Trophoblast cell (in vitro differentiated cells and primary cell): ENCODE measurements around the gene ZBTB49.
A peak's percentile ranks its signal among the peaks of the same experiment; 100 is the strongest.

Experiments
- DNase-seq, 2 donors: peaks; one replicate each; pipeline ENCODE4 v3.0.0-alpha.2; 2016
- H2AFZ ChIP-seq: 2 replicates; pipeline ENCODE4 v1.6.1; 2013; ENCODE audit warnings: low read length, moderate library complexity, mild to moderate bottlenecking; ENCODE audit not compliant: insufficient read depth, poor library complexity
- H2AK5ac ChIP-seq: 2 replicates; pipeline ENCODE4 v1.6.1; 2013; ENCODE audit warnings: mild to moderate bottlenecking, low read length
- H2BK120ac ChIP-seq: 2 replicates; pipeline ENCODE4 v1.6.1; 2013; ENCODE audit warnings: low read length, mild to moderate bottlenecking, moderate library complexity; ENCODE audit not compliant: insufficient read depth, poor library complexity
- H2BK12ac ChIP-seq: 2 replicates; pipeline ENCODE4 v1.6.1; 2013; ENCODE audit warnings: mild to moderate bottlenecking, low read length, moderate library complexity
- H2BK5ac ChIP-seq: 2 replicates; pipeline ENCODE4 v1.6.1; 2013; ENCODE audit warnings: low read length, low read depth, moderate library complexity, mild to moderate bottlenecking; ENCODE audit not compliant: poor library complexity
- H3K14ac ChIP-seq: 2 replicates; pipeline ENCODE4 v1.6.1; 2013; ENCODE audit warnings: mild to moderate bottlenecking, low read length
- H3K18ac ChIP-seq: 2 replicates; pipeline ENCODE4 v1.6.1; 2013; ENCODE audit warnings: mild to moderate bottlenecking, low read length
- H3K23ac ChIP-seq: 2 replicates; pipeline ENCODE4 v1.6.1; 2013; ENCODE audit warnings: low read length
- H3K27ac ChIP-seq: 2 replicates; pipeline ENCODE4 v1.5.1; 2013; ENCODE audit warnings: low read depth, mild to moderate bottlenecking, inconsistent platforms, low read length, moderate library complexity
- H3K27me3 ChIP-seq: 2 replicates; pipeline ENCODE4 v1.6.1; 2013; ENCODE audit warnings: inconsistent platforms, mild to moderate bottlenecking, low read length, moderate library complexity; ENCODE audit not compliant: insufficient read depth
- H3K36me3 ChIP-seq, 2 experiments: 1 replicate in 1 of 2; 2 replicates in 1 of 2; pipeline ENCODE4 v1.6.1; 2013; ENCODE audit warnings: low read length in 2 of 2, mild to moderate bottlenecking in 2 of 2, moderate library complexity in 1 of 2; ENCODE audit not compliant: insufficient read depth in 2 of 2, control insufficient read depth in 1 of 2
- H3K4ac ChIP-seq: 2 replicates; pipeline ENCODE4 v1.6.1; 2013; ENCODE audit warnings: low read depth, mild to moderate bottlenecking, low read length, moderate library complexity
- H3K4me1 ChIP-seq, 2 experiments: 1 replicate in 1 of 2; 2 replicates in 1 of 2; pipeline ENCODE4 v1.6.1; 2013; ENCODE audit warnings: low read length in 2 of 2, mild to moderate bottlenecking in 2 of 2, moderate library complexity in 1 of 2; ENCODE audit not compliant: insufficient read depth in 2 of 2, control insufficient read depth in 1 of 2
- H3K4me2 ChIP-seq: 2 replicates; pipeline ENCODE4 v1.6.1; 2013; ENCODE audit warnings: inconsistent platforms, mild to moderate bottlenecking, low read length, moderate library complexity
- H3K4me3 ChIP-seq: 2 replicates; pipeline ENCODE4 v1.5.1; 2013; ENCODE audit warnings: mild to moderate bottlenecking, low read depth, low read length, inconsistent platforms
- H3K79me1 ChIP-seq: one replicate; pipeline ENCODE4 v1.6.1; 2013; ENCODE audit warnings: low read length
- H3K79me2 ChIP-seq: 2 replicates; pipeline ENCODE4 v1.6.1; 2013; ENCODE audit warnings: low read length, mild to moderate bottlenecking; ENCODE audit not compliant: control insufficient read depth, insufficient read depth, poor library complexity
- H3K9ac ChIP-seq: 2 replicates; pipeline ENCODE4 v1.6.1; 2013; ENCODE audit warnings: mild to moderate bottlenecking, low read length
- H3K9me3 ChIP-seq: 2 replicates; pipeline ENCODE4 v1.6.1; 2013; ENCODE audit warnings: low read depth, mild to moderate bottlenecking, control low read depth, inconsistent platforms, low read length; ENCODE audit not compliant: insufficient read depth
- H4K12ac ChIP-seq: 2 replicates; pipeline ENCODE4 v1.6.1; 2013; ENCODE audit warnings: low read depth, mild to moderate bottlenecking, low read length, moderate library complexity
- H4K8ac ChIP-seq: 2 replicates; pipeline ENCODE4 v1.6.1; 2013; ENCODE audit warnings: low read depth, mild to moderate bottlenecking, low read length, moderate library complexity
- H4K91ac ChIP-seq: one replicate; pipeline ENCODE4 v1.6.1; 2013; ENCODE audit warnings: low read depth, mild to moderate bottlenecking, low read length, moderate library complexity
- WGBS: extraction: QIAGEN DNeasy Blood & Tissue Kit; methylation state at CpG from one replicate; pipeline ENCODE4 v1.1.7; 2013; ENCODE audit warnings: missing lambda C conversion rate; ENCODE audit not compliant: insufficient read length, insufficient coverage; ENCODE audit errors: extremely low coverage; 5-methylcytosine and 5-hydroxymethylcytosine counted together

The ZBTB49 gene

GRCh38 chr4:4327652-4328121, 37.6 kb downstream of the ZBTB49 start:
- H3K79me1 ChIP-seq = no peaks in the 10 kb centered on the region
- no peak overlapping the region for H4K8ac ChIP-seq
- H3K23ac ChIP-seq = no peak overlapping the region
- no peak overlapping the region for H2AK5ac ChIP-seq
- DNase-seq = peak; percentile 13 to 48
- H2BK120ac ChIP-seq = no peak overlapping the region
- H3K9ac ChIP-seq = no peak overlapping the region
- no peak overlapping the region for H3K27ac ChIP-seq
- H3K9me3 ChIP-seq = no peaks in the 10 kb centered on the region
- H3K27me3 ChIP-seq = no peaks in the 10 kb centered on the region
- peak overlapping the region; percentile 18 for H3K4me2 ChIP-seq
- no peak overlapping the region for H2BK12ac ChIP-seq
- no peak overlapping the region for H2AFZ ChIP-seq
- WGBS = no CpG with 5 or more reads among the region's 22 CpGs
- no peak overlapping the region for H3K18ac ChIP-seq
- no peak overlapping the region for H3K14ac ChIP-seq
- H3K79me2 ChIP-seq = no peaks in the 10 kb centered on the region
- H3K4me3 ChIP-seq = no peak overlapping the region
- peaks cover 0 to 1% of the 10 kb centered on the region in 2 experiments for H3K36me3 ChIP-seq
- no peak overlapping the region for H4K12ac ChIP-seq
- no peak overlapping the region for H4K91ac ChIP-seq
- no peaks in the 10 kb centered on the region for H3K4me1 ChIP-seq
- H3K4ac ChIP-seq = no peak overlapping the region
- H2BK5ac ChIP-seq = no peak overlapping the region

GRCh38 chr4:4328206-4328605, 38.2 kb downstream of the ZBTB49 start:
- no peak overlapping the region for H3K14ac ChIP-seq
- H4K91ac ChIP-seq = no peak overlapping the region
- H3K4me2 ChIP-seq = no peak overlapping the region
- no peaks in the 10 kb centered on the region for H3K9me3 ChIP-seq
- no peak overlapping the region for H3K4ac ChIP-seq
- H3K79me1 ChIP-seq = no peaks in the 10 kb centered on the region
- no peak overlapping the region for H2AFZ ChIP-seq
- H3K36me3 ChIP-seq = no peaks in the 10 kb centered on the region
- no peak overlapping the region for H4K12ac ChIP-seq
- no peaks in the 10 kb centered on the region for H3K4me1 ChIP-seq
- no peak overlapping the region for H3K18ac ChIP-seq
- H4K8ac ChIP-seq = no peak overlapping the region
- no peak overlapping the region for H2BK120ac ChIP-seq
- no peak overlapping the region for H2BK5ac ChIP-seq
- H3K4me3 ChIP-seq = no peak overlapping the region
- no peak overlapping the region for H3K9ac ChIP-seq
- H2AK5ac ChIP-seq = no peak overlapping the region
- H3K23ac ChIP-seq = no peak overlapping the region
- no peak overlapping the region for H3K27ac ChIP-seq
- H3K27me3 ChIP-seq = no peaks in the 10 kb centered on the region
- DNase-seq = no peak
- H3K79me2 ChIP-seq = no peaks in the 10 kb centered on the region
- no CpG with 5 or more reads among the region's 1 CpG for WGBS
- no peak overlapping the region for H2BK12ac ChIP-seq

GRCh38 chr4:4328840-4329239, 38.8 kb downstream of the ZBTB49 start:
- Histone ChIP-seq H3K36me3 (no peaks in the 10 kb centered on the region), H2BK12ac (no peak overlapping the region), H3K4me1 (no peaks in the 10 kb centered on the region), H3K9ac (no peak overlapping the region), H3K79me1 (no peaks in the 10 kb centered on the region), H3K79me2 (no peaks in the 10 kb centered on the region), H3K9me3 (no peaks in the 10 kb centered on the region), H2BK120ac (no peak overlapping the region), H2BK5ac (no peak overlapping the region), H4K91ac (no peak overlapping the region), H3K14ac (no peak overlapping the region), H3K23ac (no peak overlapping the region), H3K4me2 (no peak overlapping the region), H3K27ac (no peak overlapping the region), H3K4me3 (no peak overlapping the region), H3K4ac (no peak overlapping the region), H2AK5ac (no peak overlapping the region), H4K12ac (no peak overlapping the region), H3K18ac (no peak overlapping the region), H3K27me3 (no peaks in the 10 kb centered on the region), H2AFZ (no peak overlapping the region), H4K8ac (no peak overlapping the region)
- no CpG with 5 or more reads among the region's 4 CpGs for WGBS
- no peak for DNase-seq

- no peak overlapping the region for H3K4ac ChIP-seq
- no peaks in the 10 kb centered on the region for H3K27me3 ChIP-seq
- H3K23ac ChIP-seq = no peak overlapping the region
- H3K9me3 ChIP-seq = peaks cover 3% of the 10 kb centered on the region
- no peak overlapping the region for H3K18ac ChIP-seq
- H4K8ac ChIP-seq = no peak overlapping the region
- no peak overlapping the region for H3K9ac ChIP-seq
- H3K36me3 ChIP-seq = no peaks in the 10 kb centered on the region
- H3K4me1 ChIP-seq = no peaks in the 10 kb centered on the region
- H4K91ac ChIP-seq = no peak overlapping the region
- H2AFZ ChIP-seq = no peak overlapping the region
- H2BK120ac ChIP-seq = no peak overlapping the region
- H3K79me2 ChIP-seq = no peaks in the 10 kb centered on the region
- no peak overlapping the region for H3K27ac ChIP-seq
- no peak overlapping the region for H2BK12ac ChIP-seq
- H3K14ac ChIP-seq = no peak overlapping the region
- no peak overlapping the region for H3K4me2 ChIP-seq
- H3K79me1 ChIP-seq = no peaks in the 10 kb centered on the region
- H3K4me3 ChIP-seq = no peak overlapping the region
- no peak overlapping the region for H2AK5ac ChIP-seq
- H2BK5ac ChIP-seq = no peak overlapping the region
- no peak for DNase-seq
- WGBS = no CpG with 5 or more reads among the region's 10 CpGs
- H4K12ac ChIP-seq = no peak overlapping the region
These were observed 39.4 kb downstream of the ZBTB49 start for GRCh38 chr4:4329496-4329895.
